HepG2 (cell line): ENCODE data around the gene CARD19. TPM values are rescaled to one million over a fixed set of nuclear protein-coding genes. Genes with fewer than 3 reads are reported as not detected.
A peak's percentile ranks its signal among the peaks of the same experiment; 100 is the strongest.

Experiments
- GATAD1 ChIP-seq: IDR thresholded peaks from 2 replicates; pipeline ENCODE4 v1.6.1; 2016; ENCODE audit warnings: missing genetic modification reagents, missing compliant biosample characterization
- HDAC2 ChIP-seq: sonication (generic); formaldehyde crosslinking; IDR thresholded peaks from 2 replicates; pipeline ENCODE4 v1.4.0; 2020; ENCODE audit warnings: missing genetic modification reagents
- HMGXB3 ChIP-seq: sonication (generic); formaldehyde crosslinking; IDR thresholded peaks from 2 replicates; pipeline ENCODE4 v1.4.0; 2020; ENCODE audit warnings: missing genetic modification reagents, borderline replicate concordance
- SMYD3 ChIP-seq: sonication (generic); formaldehyde crosslinking; IDR thresholded peaks from 2 replicates; pipeline ENCODE4 v1.8.1; 2023; ENCODE audit warnings: mild to moderate bottlenecking, missing genetic modification reagents
- TCF7 ChIP-seq: sonication (generic); IDR thresholded peaks from 2 replicates; pipeline ENCODE4 v1.6.1; 2016; ENCODE audit warnings: antibody characterized with exemption, low read depth
- THAP9 ChIP-seq: sonication (generic); formaldehyde crosslinking; IDR thresholded peaks from 2 replicates; pipeline ENCODE4; 2020; ENCODE audit warnings: missing genetic modification reagents, mild to moderate bottlenecking, borderline replicate concordance
- U2AF2 ChIP-seq: fragments of 200-400 bp; formaldehyde crosslinking; IDR thresholded peaks from 2 replicates; pipeline ENCODE4 v1.6.1; 2017; ENCODE audit warnings: low read depth, mild to moderate bottlenecking, low read length
- ZBTB38 ChIP-seq: sonication (generic); formaldehyde crosslinking; IDR thresholded peaks from 2 replicates; pipeline ENCODE4 v1.5.1; 2020; ENCODE audit warnings: mild to moderate bottlenecking, missing genetic modification reagents
- ZBTB43 ChIP-seq: sonication (generic); formaldehyde crosslinking; conservative IDR thresholded peaks from 2 replicates; pipeline ENCODE4 v1.4.0; 2020; ENCODE audit warnings: missing genetic modification reagents
- ZFX ChIP-seq: sonication (generic); formaldehyde crosslinking; IDR thresholded peaks from 2 replicates; pipeline ENCODE4 v1.4.0; 2020; ENCODE audit warnings: mild to moderate bottlenecking, low read depth, missing genetic modification reagents, moderate library complexity
- ZNF10 ChIP-seq: sonication (generic); formaldehyde crosslinking; IDR thresholded peaks from 2 replicates; pipeline ENCODE4 v1.4.0; 2020; ENCODE audit warnings: mild to moderate bottlenecking, low read depth, missing genetic modification reagents, borderline replicate concordance
- ZNF138 ChIP-seq: sonication (generic); formaldehyde crosslinking; IDR thresholded peaks from 2 replicates; pipeline ENCODE4 v1.5.0; 2020; ENCODE audit warnings: mild to moderate bottlenecking, low read depth, missing genetic modification reagents
- ZNF260 ChIP-seq: sonication (generic); formaldehyde crosslinking; IDR thresholded peaks from 2 replicates; pipeline ENCODE4 v1.4.0; 2020; ENCODE audit warnings: missing genetic modification reagents, low read depth, mild to moderate bottlenecking, borderline replicate concordance
- ZNF317 ChIP-seq: sonication (generic); formaldehyde crosslinking; IDR thresholded peaks from 2 replicates; pipeline ENCODE4 v1.5.0; 2020; ENCODE audit warnings: mild to moderate bottlenecking, missing genetic modification reagents
- ZNF446 ChIP-seq: sonication (generic); formaldehyde crosslinking; IDR thresholded peaks from 2 replicates; pipeline ENCODE4 v1.5.0; 2020; ENCODE audit warnings: mild to moderate bottlenecking, missing genetic modification reagents
- ZNF619 ChIP-seq: sonication (generic); formaldehyde crosslinking; IDR thresholded peaks from 2 replicates; pipeline ENCODE4 v1.4.0; 2020; ENCODE audit warnings: mild to moderate bottlenecking, missing genetic modification reagents
- ZNF740 ChIP-seq: sonication (generic); formaldehyde crosslinking; IDR thresholded peaks from 2 replicates; pipeline ENCODE4 v1.4.0; 2020; ENCODE audit warnings: missing genetic modification reagents
- ZNF747 ChIP-seq: sonication (generic); formaldehyde crosslinking; IDR thresholded peaks from 2 replicates; pipeline ENCODE4 v1.8.1; 2023; ENCODE audit warnings: missing genetic modification reagents, mild to moderate bottlenecking, borderline replicate concordance
- ZNF772 ChIP-seq: sonication (generic); formaldehyde crosslinking; IDR thresholded peaks from 2 replicates; pipeline ENCODE4 v1.5.0; 2020; ENCODE audit warnings: mild to moderate bottlenecking, missing genetic modification reagents
- ZNF790 ChIP-seq: sonication (generic); formaldehyde crosslinking; IDR thresholded peaks from 2 replicates; pipeline ENCODE4 v1.8.0; 2022; ENCODE audit warnings: missing genetic modification reagents, mild to moderate bottlenecking, borderline replicate concordance
- polyA plus RNA-seq, 8 experiments: library from polyadenylated mRNA; depleted of rRNA in 3 of 8; stranded (reverse) in 7 of 8; unstranded in 1 of 8; fragments of >200 nt; fragmentation: Illumina TruSeq in 4 of 8; extraction: Trizol in 4 of 8; gene quantifications; 2 replicates each; pipeline versions ENCODE4 v1.2.1 to v1.2.3, GENCODE V29; 2011 to 2016; ENCODE audit warnings: low read depth in 4 of 8, missing spikeins in 1 of 8, mixed read lengths in 1 of 8; ENCODE audit not compliant: insufficient read depth in 1 of 8
- total RNA-seq, 5 experiments: library from RNA; depleted of rRNA; stranded (reverse); fragments of >200 nt; fragmentation: Illumina TruSeq; extraction: Trizol; gene quantifications; 2 replicates each; pipeline ENCODE4 v1.2.3, GENCODE V29; 2016; ENCODE audit warnings: low read depth in 1 of 5

Gene CARD19
- total and polyA plus RNA-seq, 2 of the 13 experiments (the other 11 are each of a cell fraction or from before 2014, with no cell fraction given): 18.4 to 47.2 TPM

- TF ChIP-seq THAP9 (CRISPR knock-in tag) (no peak; the same call in 1 of the 2 replicates), TCF7 (no peak), ZNF619 (CRISPR knock-in tag) (no peak), ZFX (CRISPR knock-in tag) (peak; percentile 69), ZNF138 (CRISPR knock-in tag) (no peak), ZNF317 (CRISPR knock-in tag) (no peak), U2AF2 (no peak), ZNF10 (CRISPR knock-in tag) (no peak), ZNF747 (CRISPR knock-in tag) (no peak), ZBTB38 (CRISPR knock-in tag) (peak; percentile 65; the same call in 1 of the 2 replicates), ZNF446 (CRISPR knock-in tag) (no peak), HDAC2 (peak; percentile 46; the same call in 1 of the 2 replicates), ZNF790 (peak; percentile 58; the same call in 1 of the 2 replicates), SMYD3 (0 out of 2 replicates have a peak, but pooled peaks have one; percentile 55), ZBTB43 (CRISPR knock-in tag) (no peak), GATAD1 (CRISPR knock-in tag) (peak; percentile 67), ZNF260 (CRISPR knock-in tag) (no peak), ZNF740 (no peak; the same call in none of the 2 replicates), HMGXB3 (CRISPR knock-in tag) (0 out of 2 replicates have a peak, but pooled peaks have one; percentile 38), ZNF772 (CRISPR knock-in tag) (no peak)
These were observed 63.8 kb downstream of the CARD19 start (continued) for GRCh38 chr9:93159601-93160471.
